Activated CD4-positive, alpha-beta T cell treated with anti-CD3 and anti-CD28 coated beads, Interleukin-2, amount 50 U/mL, for 24 hours (primary cell): ENCODE data around the gene ABCA8.
"Not testable (repeated sequence)": the region's sequence is repeated elsewhere in the genome, so short reads cannot be mapped to it uniquely, and the experiment has no call there.

Source experiments
- DNase-seq, 2 donors: peaks; one replicate each; pipeline ENCODE4 v3.0.0-alpha.2; 2020; ENCODE audit warnings: low read depth in 1 of 2, low spot score in 1 of 2

The ABCA8 gene, protein sequence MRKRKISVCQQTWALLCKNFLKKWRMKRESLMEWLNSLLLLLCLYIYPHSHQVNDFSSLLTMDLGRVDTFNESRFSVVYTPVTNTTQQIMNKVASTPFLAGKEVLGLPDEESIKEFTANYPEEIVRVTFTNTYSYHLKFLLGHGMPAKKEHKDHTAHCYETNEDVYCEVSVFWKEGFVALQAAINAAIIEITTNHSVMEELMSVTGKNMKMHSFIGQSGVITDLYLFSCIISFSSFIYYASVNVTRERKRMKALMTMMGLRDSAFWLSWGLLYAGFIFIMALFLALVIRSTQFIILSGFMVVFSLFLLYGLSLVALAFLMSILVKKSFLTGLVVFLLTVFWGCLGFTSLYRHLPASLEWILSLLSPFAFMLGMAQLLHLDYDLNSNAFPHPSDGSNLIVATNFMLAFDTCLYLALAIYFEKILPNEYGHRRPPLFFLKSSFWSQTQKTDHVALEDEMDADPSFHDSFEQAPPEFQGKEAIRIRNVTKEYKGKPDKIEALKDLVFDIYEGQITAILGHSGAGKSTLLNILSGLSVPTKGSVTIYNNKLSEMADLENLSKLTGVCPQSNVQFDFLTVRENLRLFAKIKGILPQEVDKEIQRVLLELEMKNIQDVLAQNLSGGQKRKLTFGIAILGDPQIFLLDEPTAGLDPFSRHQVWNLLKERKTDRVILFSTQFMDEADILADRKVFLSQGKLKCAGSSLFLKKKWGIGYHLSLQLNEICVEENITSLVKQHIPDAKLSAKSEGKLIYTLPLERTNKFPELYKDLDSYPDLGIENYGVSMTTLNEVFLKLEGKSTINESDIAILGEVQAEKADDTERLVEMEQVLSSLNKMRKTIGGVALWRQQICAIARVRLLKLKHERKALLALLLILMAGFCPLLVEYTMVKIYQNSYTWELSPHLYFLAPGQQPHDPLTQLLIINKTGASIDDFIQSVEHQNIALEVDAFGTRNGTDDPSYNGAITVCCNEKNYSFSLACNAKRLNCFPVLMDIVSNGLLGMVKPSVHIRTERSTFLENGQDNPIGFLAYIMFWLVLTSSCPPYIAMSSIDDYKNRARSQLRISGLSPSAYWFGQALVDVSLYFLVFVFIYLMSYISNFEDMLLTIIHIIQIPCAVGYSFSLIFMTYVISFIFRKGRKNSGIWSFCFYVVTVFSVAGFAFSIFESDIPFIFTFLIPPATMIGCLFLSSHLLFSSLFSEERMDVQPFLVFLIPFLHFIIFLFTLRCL (N-terminal part only)

DNA sequence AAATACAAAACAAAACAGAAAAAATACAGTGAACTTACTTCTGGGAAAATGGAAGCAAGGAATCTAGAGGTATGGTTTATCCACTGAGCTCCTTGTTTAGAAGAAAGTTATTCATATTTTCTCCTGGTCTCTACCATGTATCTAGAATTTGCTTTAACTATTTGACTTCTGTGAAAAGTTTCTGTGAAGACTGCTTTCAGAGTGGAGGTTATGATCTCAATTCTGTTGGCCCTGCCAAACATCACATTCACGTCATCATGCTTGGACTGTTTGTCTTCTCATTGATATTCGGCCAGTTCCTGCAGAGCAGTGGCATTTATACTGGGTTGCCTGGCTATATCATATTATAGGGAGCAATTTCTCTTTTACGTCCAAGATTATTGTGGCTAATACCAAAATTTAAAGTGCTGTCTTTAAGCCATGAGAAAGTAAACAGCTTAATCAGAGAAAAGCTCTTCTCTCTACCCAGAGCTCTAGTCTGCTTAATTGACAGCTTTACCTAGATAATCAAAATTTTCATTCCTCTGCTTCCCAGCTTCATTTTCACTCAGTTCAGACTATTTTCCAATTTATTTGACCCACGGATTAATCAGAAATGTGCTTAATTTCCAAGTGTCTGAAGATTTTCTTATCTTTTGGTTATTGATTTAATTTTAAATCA is at the start of gene ABCA8:
ABCA8 (minus strand) TSS at position 212 of the 661 bp plus-strand sequence. CDS start 13,358 bp downstream, outside the sequence.
- DNase-seq = no peak

DNA sequence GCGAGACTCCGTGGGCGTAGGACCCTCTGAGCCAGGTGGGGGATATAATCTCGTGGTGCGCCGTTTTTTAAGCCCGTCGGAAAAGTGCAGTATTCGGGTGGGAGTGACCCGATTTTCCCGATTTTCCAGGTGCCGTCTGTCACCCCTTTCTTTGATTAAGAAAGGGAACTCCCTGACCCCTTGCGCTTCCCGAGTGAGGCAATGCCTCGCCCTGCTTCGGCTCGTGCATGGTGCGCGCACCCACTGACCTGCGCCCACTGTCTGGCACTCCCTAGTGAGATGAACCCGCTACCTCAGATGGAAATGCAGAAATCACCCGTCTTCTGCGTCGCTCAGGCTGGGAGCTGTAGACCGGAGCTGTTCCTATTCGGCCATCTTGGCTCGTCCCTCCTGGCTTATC is 49.6 kb upstream of the ABCA8 start:
- not testable (repeated sequence) for DNase-seq

DNA sequence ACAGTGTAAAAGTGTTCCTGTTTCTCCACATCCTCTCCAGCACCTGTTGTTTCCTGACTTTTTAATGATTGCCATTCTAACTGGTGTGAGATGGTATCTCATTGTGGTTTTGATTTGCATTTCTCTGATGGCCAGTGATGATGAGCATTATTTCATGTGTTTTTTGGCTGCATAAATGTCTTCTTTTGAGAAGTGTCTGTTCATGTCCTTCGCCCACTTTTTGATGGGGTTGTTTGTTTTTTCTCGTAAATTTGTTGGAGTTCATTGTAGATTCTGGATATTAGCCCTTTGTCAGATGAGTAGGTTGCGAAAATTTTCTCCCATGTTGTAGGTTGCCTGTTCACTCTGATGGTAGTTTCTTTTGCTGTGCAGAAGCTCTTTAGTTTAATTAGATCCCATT is 44.6 kb upstream of the ABCA8 start:
- DNase-seq = not testable (repeated sequence)

DNA sequence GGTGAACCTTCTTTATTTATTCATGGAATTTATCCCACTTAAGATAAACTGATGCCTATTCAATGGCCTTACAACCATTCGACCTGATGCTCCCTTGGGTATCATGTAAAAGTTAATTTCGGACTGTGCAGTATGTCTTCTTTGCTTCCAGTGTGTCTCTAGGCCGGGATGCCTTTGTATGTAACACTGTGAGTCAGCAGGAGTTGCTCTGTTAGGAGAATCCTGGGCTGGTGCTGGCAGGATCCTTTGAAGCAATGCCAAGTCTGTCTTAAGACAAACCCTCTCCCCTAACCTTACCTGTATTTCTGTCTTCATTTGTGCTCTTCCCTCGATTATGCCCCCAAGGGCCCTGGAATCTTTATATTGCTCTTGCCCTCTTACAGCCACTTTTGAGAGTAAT is 37.9 kb upstream of the ABCA8 start:
- DNase-seq = no peak

DNA sequence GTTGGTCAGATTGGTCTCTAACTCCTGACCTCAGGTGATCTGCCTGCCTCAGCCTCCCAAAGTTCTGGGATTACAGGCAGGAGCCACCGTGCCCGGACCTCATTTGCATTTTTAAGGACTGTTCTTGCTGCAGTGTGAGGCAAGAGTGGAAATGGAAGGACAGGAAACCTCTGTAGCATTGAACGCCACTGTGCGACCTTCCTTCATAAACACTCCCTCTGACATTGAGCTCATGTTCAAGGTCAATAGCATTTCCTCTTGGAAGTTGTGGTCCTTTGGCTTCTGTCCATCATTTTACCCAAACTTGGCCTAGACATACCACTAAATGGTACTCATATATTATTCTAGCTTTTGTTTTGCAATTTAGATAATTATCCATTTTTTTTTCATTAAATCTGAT is 32.8 kb upstream of the ABCA8 start:
- DNase-seq = no peak

DNA sequence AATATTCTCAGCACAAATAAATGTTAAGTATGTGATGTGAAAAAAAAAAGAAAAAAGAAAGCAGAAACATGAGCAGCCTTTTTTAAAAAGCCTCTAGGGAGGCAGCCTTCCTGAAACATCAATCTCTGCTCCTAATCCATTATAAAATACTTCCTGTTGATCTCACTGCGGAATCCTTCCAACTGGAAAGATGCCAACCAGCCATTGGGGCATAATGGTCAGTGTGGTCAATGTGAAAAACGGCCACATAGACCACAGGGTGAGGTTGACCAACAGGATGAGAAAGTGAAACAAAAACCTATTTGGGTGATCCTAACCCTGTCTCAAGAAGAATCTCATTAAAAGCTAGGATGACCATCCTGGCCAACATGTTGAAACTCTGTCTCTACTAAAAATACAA is 26.1 kb upstream of the ABCA8 start:
- DNase-seq = no peak

DNA sequence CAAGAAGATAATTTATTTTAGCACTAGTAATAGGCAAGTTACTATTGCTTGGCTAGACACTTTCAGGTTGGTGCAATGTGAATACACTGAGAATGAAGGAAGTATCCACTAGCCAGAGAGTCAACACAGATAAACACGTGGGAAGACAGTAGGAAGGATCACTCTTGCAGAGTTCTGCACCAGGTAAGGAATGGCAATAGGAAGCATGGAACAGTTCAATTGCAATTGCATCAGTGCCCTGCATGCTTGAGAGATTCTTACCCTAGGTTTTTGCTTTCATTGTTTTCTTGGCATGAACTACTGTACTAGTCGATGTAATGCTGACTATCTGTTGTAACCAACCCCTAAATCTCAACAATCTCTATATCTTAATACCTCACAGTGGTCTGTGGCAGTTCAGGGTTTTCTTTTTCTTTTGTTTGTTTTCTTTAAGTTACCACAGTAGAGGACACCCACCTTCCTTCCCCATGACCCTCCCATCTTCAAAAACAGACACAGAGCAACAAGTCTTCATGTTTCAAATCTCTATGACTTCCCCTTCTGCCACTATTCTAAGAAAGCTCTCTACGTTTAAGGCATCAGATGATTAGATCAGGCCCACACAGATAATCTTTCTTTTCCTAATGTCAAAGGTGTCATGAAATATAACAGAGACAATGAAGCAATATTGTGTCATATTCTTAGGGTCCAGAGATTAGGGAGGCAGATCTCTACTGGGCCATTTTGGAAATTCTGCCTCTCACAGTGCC is 18.1 kb upstream of the ABCA8 start:
- no peak for DNase-seq

DNA sequence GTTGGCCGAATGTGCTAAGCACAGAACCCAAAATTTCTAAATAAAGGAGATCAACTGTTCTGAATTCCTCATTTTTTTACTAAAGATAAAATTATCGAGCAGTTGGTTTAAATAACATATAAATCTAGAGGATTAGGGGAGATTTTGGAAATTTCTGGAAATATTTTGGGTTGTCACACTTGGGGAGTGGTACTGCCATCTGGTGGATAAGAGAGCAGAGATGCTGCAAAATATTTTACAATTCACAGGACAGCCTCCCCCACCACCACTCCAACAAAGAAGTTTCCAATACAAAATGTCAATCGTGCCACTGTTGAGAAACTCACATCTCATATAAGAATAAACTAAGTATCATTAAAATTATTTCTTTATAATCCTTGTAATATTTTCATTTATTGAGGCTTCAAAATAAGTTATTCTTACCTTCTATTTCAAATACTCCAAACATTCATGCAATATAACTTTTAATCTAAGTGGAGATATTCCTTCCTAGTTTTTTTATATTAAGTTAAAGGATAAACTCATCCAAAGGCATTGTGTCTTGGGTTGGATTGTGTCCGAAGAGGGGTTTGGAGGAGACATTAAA is 17.0 kb upstream of the ABCA8 start:
- DNase-seq = no peak

DNA sequence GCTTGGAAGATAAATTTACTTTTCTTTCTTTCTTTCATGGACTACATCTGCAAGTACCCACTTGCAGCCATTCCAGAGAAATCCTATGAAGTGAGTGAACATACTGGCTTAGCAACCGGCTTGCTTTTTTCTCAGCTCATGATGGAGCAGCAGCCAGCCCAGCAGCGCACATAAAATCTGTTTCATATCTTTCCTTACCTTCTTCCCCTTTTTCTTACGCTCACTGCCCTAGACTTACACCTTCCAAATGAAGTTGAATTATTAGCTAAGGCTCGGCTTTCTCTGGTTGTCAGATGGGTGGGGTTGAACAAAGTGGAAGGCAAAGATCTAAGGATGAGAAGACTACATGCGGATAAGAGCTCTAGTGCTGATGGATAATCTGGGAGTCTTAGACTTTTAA is 13.9 kb upstream of the ABCA8 start:
- DNase-seq = no peak

DNA sequence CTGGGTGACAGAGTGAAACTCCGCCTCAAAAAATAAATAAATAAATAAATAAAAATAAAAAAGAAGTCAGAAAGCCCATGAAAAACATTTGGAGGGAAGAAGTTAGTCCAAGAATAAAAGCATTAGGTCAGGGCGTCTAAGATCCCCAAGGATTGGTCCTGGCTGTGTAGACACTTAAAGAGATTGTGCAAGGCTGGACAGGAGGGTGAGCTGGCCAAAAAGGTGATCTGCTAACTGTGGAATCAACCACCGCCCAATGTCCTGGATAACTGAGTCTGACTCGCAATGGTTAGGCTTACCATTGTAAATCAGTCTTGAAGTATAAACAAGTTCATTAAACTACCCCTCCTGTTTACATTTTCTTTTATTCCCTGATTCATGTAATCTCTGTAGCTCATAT is 8.8 kb upstream of the ABCA8 start:
- no peak for DNase-seq

DNA sequence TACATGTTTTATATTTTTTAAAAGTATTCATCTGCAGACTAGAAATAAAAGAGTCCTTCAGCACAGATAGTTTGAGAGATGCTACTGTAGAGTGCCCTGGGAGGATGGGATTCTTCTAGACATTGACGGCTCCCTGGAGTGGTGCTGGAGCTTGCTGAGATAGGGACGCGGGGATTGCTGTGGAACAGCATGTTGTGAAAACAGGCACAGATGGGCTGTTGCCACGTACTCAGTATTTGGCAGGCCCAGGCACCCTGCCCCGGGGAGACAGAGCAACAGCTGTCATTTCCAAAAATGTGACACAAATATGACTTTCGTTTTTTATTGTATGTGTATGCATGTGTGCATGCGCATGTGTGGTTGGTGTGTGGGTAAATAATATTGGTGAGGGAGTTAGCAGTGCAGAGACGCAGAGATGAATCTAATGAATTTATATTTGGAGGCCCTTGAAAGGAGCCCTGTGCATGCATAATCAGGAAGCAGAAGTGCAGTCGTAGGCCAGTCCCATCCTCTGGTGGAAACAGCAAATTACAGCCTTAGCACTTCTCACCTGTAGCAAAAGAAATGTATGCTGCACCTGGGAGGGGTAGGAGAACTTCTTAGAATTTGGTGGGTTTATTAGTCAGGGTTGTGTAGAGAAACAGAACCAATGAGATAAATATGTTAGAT is 6.2 kb upstream of the ABCA8 start:
- no peak for DNase-seq

DNA sequence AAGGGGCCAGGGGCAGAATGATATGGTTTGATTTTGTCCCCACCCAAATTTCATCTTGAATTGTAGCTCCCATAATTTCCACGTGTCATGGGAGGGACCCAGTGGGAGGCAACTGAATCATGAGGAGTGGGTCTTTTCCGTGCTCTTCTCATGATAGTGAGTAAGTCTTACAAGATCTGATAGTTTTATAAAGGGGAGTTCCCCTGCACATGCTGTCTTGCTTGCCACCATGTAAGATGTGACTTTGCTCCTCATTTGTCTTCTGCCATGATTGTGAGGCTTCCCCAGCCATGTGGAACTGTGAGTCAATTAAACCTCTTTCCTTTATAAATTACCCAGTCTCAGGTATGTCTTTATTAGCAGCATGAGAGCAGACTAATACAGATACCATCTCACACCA is 3.9 kb upstream of the ABCA8 start:
- DNase-seq = not testable (repeated sequence)

DNA sequence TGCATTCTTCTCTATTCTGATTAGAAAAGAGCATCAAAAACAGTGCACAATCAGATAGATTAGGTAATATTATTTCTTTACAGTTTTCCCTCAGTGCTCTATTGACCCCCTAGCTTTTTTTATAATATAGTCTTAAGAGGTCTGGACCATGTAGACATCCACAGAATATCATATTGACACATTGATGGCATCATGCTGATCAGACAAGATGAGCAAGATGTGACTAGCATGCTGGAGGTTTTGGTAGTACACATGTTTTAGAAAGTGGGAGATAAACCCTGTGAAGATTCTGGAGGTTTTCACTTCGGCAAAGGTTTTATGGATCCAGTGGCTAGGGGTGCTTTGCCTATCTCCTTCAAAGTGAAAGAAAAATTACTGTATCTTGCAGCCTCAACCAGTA is 2.8 kb upstream of the ABCA8 start:
- no peak for DNase-seq

DNA sequence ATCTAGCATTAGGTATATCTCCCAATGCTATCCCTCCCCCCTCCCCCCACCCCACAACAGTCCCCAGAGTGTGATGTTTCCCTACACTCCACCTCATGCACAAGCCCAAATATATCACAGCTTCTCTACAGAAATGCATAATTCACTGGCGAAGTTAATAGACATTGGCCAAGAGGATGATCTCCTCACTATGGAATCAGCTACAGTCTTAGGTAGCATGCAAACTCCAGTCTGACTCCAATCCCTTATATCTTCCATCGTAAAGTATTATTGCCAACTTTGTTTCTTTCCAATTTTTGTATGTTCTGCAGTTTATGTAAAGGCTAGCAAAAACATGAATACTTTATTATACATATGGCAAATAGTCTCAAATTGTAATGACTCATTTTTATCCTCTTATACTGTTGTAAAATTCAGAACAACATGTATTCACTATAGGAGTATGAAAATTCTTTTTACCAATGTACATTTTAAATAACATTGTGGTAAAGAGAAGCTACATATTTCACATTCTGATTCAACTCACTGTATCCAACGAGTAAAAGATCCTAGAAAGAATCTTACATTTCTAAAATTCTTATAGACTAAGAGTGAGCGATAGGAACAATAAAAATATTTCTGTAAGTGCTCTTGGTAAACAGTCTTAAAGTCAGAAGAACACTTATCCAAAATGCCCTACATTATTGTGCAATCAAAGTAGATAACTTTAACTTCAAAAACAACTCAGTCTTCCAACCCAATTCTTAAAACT is 871 bp downstream of the ABCA8 start:
- no peak for DNase-seq

DNA sequence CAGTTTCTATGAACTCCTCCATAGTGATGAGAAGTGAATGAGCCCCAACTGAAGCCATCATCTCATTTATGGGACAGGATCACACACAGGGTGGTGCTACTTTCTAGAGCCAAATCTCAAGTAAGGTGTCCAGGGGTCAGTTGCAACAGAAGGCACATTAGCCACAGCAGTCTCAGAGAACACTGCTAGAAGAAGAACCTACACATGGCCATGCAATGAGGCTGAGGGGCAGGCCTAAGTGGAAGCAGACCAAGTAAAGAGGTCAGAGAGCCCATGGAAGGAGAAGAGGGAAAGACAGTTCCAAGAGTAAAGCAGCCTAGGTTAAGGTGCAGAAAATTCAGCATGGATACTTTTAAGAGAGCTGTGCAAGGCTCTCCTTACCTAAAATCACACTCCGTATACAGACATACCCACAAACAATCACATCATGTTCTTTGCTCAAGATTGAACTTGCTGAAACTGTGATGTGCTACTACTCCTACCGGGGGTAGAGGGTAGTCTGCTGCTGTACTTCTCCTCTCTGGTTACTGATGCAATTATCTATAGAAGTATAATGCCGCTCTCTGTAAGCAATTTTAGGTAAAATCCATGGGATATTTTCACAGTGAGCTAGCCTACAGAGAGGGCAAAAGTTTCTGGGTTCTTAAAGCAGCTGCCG is 1.7 kb downstream of the ABCA8 start:
- DNase-seq = no peak

DNA sequence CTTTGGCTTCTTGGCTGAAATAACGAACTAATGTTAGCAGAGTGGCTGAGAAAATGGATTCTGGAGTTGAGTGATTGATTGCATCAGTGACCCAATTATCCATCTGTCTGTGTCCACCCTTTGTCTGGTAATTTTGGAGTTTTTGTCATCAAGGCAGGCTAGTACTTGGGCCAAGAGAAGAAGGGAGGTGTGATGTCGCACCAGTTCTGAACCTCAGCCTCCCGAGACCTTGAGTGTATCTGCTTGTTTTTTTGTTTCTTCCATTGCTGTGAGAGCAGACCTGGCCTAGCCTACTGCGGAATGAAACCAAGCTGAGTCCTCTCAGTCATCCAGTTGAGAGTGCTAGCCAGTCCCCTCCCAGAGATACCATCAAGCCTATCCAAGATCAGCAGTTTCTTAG is 4.5 kb downstream of the ABCA8 start:
- no peak for DNase-seq

DNA sequence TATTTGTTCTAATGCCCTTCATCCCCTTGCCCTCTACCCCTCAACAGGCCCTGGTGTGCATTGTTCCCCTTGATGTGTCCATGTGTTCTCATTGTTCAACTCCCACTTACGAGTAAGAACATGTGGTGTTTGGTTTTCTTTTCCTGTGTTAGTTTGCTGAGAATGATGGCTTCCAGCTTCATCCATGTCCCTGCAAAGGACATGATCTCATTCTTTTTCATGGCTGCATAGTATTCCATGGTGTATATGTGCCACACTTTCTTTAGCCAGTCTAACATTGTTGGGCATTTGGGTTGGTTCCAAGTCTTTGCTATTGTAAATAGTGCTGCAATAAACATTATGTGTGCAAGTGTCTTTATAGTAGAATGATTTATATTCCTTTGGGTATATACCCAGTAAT is 7.3 kb downstream of the ABCA8 start:
- not testable (repeated sequence) for DNase-seq

DNA sequence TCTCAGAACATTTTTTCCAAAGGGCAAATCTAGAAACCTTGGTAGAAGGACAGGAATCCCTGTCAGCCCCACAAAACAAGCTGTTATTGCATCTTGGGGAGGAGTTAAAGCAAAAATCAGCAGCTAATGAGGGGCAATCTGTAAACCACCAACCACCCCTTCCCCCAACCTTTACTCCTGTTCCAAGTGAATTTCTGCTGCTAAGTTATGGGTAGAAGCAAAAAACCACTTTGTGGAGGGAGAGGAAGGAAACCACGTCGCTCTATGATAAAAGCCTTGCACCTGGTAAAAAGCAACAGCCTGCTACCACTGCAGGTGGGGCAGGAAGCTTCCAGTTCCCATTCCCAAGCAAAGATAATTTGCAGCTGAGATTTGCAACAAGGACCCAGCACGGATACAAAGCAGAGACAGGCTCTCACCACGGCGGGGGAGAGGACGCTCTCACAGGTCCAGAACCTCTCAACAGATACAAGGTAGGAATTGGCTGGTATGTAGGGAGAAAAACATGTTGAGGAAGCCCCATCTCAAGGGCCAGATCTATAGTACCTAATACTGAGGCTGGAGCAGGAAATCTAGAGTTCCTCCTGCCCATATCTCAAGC is 10.7 kb downstream of the ABCA8 start:
- no peak for DNase-seq
